Activated CD4-positive, alpha-beta T cell treated with anti-CD3 and anti-CD28 coated beads, Interleukin-2, amount 10 ng/mL, durations not matched to agents 7 days and 5 days (primary cell): ENCODE data around the gene TUBA3C. TPM values are rescaled to one million over a fixed set of nuclear protein-coding genes. Genes with fewer than 3 reads are reported as not detected.

Experiments
- CTCF ChIA-PET: fragments of 350-600 bp; sonication (Branson Sonifier 250); formaldehyde crosslinking; loops from one replicate; lab custom pipeline; 2021; ENCODE audit warnings: antibody characterized with exemption; lab: Charles Lee
- POLR2A ChIA-PET: fragments of 350-600 bp; sonication (Branson Sonifier 250); formaldehyde crosslinking; loops from one replicate; lab custom pipeline; 2021; ENCODE audit warnings: antibody characterized with exemption; lab: Charles Lee
- DNase-seq: peaks from one replicate; pipeline ENCODE4 v3.0.0-alpha.2; 2020
- H3K27ac Mint-ChIP-seq: one replicate; pipeline ENCODE4 v1.8.0; 2021; ENCODE audit warnings: mild to moderate bottlenecking, moderate library complexity, mixed read lengths
- H3K27me3 Mint-ChIP-seq: one replicate; pipeline ENCODE4 v1.8.0; 2021; ENCODE audit warnings: mixed read lengths
- H3K36me3 Mint-ChIP-seq: one replicate; pipeline ENCODE4 v1.8.0; 2021; ENCODE audit warnings: low read depth, mixed read lengths
- H3K4me1 Mint-ChIP-seq: one replicate; pipeline ENCODE4 v1.8.0; 2021; ENCODE audit warnings: mixed read lengths
- H3K4me3 Mint-ChIP-seq: one replicate; pipeline ENCODE4 v1.8.0; 2021; ENCODE audit warnings: mild to moderate bottlenecking, moderate library complexity, mixed read lengths
- H3K9me3 Mint-ChIP-seq: one replicate; pipeline ENCODE4 v1.8.0; 2021; ENCODE audit warnings: mixed read lengths
- total RNA-seq, 2 experiments: library from RNA; stranded (reverse); gene quantifications; one replicate each; pipeline ENCODE4 v1.2.3, GENCODE V29; 2021

TUBA3C gene
- total RNA-seq, 2 experiments from 2014 or later, result not detected

DNA sequence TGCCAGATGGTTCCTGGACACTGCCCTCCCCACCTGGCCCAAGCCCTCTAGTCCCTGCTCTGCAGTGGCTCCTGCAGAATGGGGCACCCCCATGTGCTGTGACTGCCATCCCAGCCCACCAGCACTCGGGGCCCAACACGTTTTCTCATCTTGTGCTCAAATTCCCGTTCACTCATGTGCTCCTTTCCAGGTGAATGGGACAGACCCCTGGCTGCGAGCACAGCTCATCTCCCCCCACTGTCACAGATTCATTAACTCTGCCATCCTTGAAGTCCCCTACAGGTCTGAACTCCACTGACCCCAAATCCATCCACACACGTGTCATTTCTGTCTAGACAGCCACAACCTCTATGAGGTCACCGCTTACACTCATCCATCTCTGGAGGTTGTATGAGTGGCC lies 23.6 kb downstream of the TUBA3C start:
- no peaks in the 10 kb centered on the region for H3K36me3 Mint-ChIP-seq

GRCh38 chr13:19157461-19157860 lies 24.2 kb downstream of the TUBA3C start:
- Mint-ChIP-seq H3K9me3 (no peaks in the 10 kb centered on the region), H3K4me1 (no peaks in the 10 kb centered on the region), H3K27ac (no peak overlapping the region), H3K27me3 (no peaks in the 10 kb centered on the region), H3K36me3 (no peaks in the 10 kb centered on the region), H3K4me3 (no peak overlapping the region)
- POLR2A ChIA-PET, result no interaction called here
- CTCF ChIA-PET, result interaction anchor here (1.0 kb wide), 1 partner anchor 11 kb away, joined by 3 read pairs; no protein-coding TSS in a partner anchor
- no peak for DNase-seq

More for the DNA sequence above, 23.6 kb downstream of the TUBA3C start:
- no peaks in the 10 kb centered on the region for H3K27me3 Mint-ChIP-seq
- H3K27ac Mint-ChIP-seq, result no peak overlapping the region
- no peak for DNase-seq
- CTCF ChIA-PET, result interaction anchor here (1.0 kb wide), 1 partner anchor 10 kb away, joined by 3 read pairs; no protein-coding TSS in a partner anchor
- H3K9me3 Mint-ChIP-seq, result no peaks in the 10 kb centered on the region
- no peaks in the 10 kb centered on the region for H3K4me1 Mint-ChIP-seq
- no peak overlapping the region for H3K4me3 Mint-ChIP-seq
- POLR2A ChIA-PET, result no interaction called here

- ChIA-PET CTCF (no interaction called here), POLR2A (no interaction called here)
- Mint-ChIP-seq H3K36me3 (no peaks in the 10 kb centered on the region), H3K27ac (no peak overlapping the region), H3K4me1 (no peaks in the 10 kb centered on the region), H3K27me3 (no peaks in the 10 kb centered on the region), H3K9me3 (no peaks in the 10 kb centered on the region), H3K4me3 (no peak overlapping the region)
- DNase-seq, result no peak
These were observed 25.4 kb downstream of the TUBA3C start for GRCh38 chr13:19156013-19156825.

GRCh38 chr13:19155321-19155861 lies 26.2 kb downstream of the TUBA3C start:
- Mint-ChIP-seq H3K27ac (no peak overlapping the region), H3K9me3 (no peaks in the 10 kb centered on the region), H3K4me1 (no peaks in the 10 kb centered on the region), H3K4me3 (no peak overlapping the region), H3K27me3 (no peaks in the 10 kb centered on the region), H3K36me3 (no peaks in the 10 kb centered on the region)
- no peak for DNase-seq
- POLR2A ChIA-PET, result no interaction called here
- CTCF ChIA-PET, result no interaction called here

GRCh38 chr13:19154843-19155242 lies 26.8 kb downstream of the TUBA3C start:
- no peak overlapping the region for H3K4me3 Mint-ChIP-seq
- no peaks in the 10 kb centered on the region for H3K9me3 Mint-ChIP-seq
- H3K4me1 Mint-ChIP-seq, result no peaks in the 10 kb centered on the region
- no peak for DNase-seq
- no peaks in the 10 kb centered on the region for H3K27me3 Mint-ChIP-seq
- CTCF ChIA-PET, result no interaction called here
- no peak overlapping the region for H3K27ac Mint-ChIP-seq
- no peaks in the 10 kb centered on the region for H3K36me3 Mint-ChIP-seq
- POLR2A ChIA-PET, result no interaction called here

GRCh38 chr13:19153782-19154450 lies 27.7 kb downstream of the TUBA3C start:
- Mint-ChIP-seq H3K4me1 (no peaks in the 10 kb centered on the region), H3K27ac (no peak overlapping the region), H3K27me3 (no peaks in the 10 kb centered on the region), H3K36me3 (no peaks in the 10 kb centered on the region), H3K9me3 (peaks cover 3% of the 10 kb centered on the region), H3K4me3 (no peak overlapping the region)
- DNase-seq, result peak; percentile 11
- POLR2A ChIA-PET, result no interaction called here
- CTCF ChIA-PET, result no interaction called here

DNA sequence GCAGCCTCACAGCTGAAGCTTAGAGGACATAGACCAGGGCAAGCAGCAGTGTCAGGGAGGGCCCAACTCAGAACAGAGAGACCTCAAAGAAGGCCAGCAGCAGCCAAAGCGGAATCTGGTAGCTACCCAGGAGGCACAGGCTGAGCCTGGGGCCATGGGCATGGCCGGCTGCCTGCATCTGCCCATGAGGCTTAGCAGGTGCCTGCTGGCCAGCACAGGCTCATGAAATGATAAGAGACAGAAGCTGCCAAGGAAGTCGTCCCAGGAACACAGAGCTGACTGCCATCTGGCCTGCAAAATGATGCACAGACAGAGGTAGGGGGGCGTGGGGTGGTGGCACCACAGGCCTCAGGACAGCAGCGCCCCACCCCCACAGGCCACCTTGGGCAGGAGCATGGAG lies 29.2 kb downstream of the TUBA3C start:
- peaks cover 8% of the 10 kb centered on the region for H3K9me3 Mint-ChIP-seq
- no peak for DNase-seq
- no peaks in the 10 kb centered on the region for H3K36me3 Mint-ChIP-seq
- H3K27ac Mint-ChIP-seq, result no peak overlapping the region
- CTCF ChIA-PET, result no interaction called here
- no peaks in the 10 kb centered on the region for H3K27me3 Mint-ChIP-seq
- POLR2A ChIA-PET, result no interaction called here
- H3K4me1 Mint-ChIP-seq, result no peaks in the 10 kb centered on the region
- H3K4me3 Mint-ChIP-seq, result no peak overlapping the region

DNA sequence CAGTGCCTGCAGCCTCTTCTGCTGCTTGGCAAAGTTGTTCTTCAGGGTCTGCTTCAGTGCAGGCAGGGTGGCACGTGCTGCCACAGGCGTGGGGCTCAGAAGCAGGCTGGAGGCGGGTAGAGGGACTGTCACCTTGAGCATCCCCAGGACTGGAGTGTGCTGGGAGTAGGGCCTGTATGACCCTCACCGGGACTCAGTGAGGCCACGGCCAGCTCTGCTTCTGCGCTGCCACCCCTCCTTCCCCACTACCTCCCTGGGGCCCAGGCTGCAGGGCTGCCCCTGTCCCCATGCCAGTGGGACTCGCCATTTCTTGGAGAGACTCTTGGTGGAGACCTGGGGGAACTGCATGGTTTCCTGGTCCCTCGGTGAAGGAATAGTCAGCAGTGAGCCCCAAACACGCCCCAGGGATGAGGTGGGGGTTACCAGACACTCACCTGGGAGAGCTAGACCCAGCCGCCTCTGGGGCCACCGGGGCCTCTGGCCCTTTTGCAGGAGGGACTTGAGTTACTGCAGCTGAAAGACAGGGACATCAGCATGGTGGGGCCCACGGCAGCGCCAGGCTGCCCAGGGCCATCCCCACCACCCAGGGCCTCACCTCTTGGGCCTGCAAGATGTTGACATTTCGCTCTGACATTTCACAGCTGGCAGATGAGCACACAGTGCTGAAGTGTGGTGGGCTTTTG lies 29.9 kb downstream of the TUBA3C start:
- no peak overlapping the region for H3K4me3 Mint-ChIP-seq
- CTCF ChIA-PET, result interaction anchor here (1.2 kb wide), 1 partner anchor 13 kb away, joined by 3 read pairs; no protein-coding TSS in a partner anchor

DNA sequence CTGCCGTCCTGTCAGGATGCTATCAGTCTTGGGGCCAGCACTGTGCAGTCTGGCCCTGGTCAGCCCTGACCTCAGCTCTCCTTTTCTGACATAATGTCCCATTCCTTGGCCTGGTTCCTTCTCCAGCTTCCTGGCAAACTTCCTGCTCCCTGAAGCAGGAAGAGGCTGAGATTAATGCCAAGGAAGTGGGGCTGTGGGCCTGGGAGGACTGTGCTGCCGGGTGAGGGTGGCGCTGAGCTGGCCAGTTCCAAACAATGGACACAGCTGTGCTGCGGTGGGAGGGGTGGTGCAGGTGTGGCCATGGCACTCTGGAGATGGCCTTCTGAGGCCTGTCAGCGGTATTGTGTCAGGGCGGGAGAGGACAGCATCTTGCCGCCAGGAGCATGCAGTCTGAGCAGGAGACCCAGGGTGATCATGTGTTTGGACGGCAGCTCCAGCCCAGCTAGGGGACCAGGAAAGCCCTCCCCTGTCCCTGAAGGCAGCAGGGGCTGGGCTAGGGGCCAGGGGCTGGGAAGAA lies 30.9 kb downstream of the TUBA3C start:
- H3K9me3 Mint-ChIP-seq, result peaks cover 12% of the 10 kb centered on the region
- CTCF ChIA-PET, result interaction anchor here (1.2 kb wide), 1 partner anchor 12 kb away, joined by 3 read pairs; no protein-coding TSS in a partner anchor
- POLR2A ChIA-PET, result no interaction called here

More for the DNA sequence above, 29.9 kb downstream of the TUBA3C start:
- Mint-ChIP-seq H3K9me3 (peaks cover 8% of the 10 kb centered on the region), H3K27ac (no peak overlapping the region), H3K27me3 (no peaks in the 10 kb centered on the region), H3K4me1 (no peaks in the 10 kb centered on the region), H3K36me3 (no peaks in the 10 kb centered on the region)
- POLR2A ChIA-PET, result no interaction called here
- no peak for DNase-seq

DNA sequence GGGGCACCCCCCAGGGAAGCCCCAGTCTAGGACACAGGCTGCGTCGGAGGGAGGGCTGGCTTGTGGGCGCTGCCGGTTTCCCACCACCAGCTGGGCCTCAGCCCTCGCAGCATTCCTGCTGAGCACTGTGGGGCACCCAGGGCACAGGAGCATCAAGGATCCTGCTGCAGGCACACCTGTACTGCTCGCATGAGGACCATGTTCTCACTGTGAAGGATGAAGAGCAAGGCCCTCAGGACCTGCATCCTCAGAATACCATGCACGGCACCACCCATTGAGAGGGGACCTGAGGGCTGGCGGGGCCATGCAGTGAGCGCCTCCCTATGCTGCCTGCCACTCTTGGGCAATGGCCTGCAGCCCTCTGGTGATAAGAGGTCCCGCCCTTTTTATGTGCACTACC lies 31.4 kb downstream of the TUBA3C start:
- POLR2A ChIA-PET, result no interaction called here

More for the DNA sequence above, 30.9 kb downstream of the TUBA3C start:
- no peak overlapping the region for H3K4me3 Mint-ChIP-seq
- DNase-seq, result no peak
- H3K27me3 Mint-ChIP-seq, result no peaks in the 10 kb centered on the region
- H3K36me3 Mint-ChIP-seq, result no peaks in the 10 kb centered on the region
- H3K27ac Mint-ChIP-seq, result no peak overlapping the region
- no peaks in the 10 kb centered on the region for H3K4me1 Mint-ChIP-seq

GRCh38 chr13:19148561-19148960 lies 33.1 kb downstream of the TUBA3C start:
- POLR2A ChIA-PET, result no interaction called here
- no peak overlapping the region for H3K27ac Mint-ChIP-seq
- H3K4me3 Mint-ChIP-seq, result no peak overlapping the region
- H3K9me3 Mint-ChIP-seq, result peaks cover 12% of the 10 kb centered on the region
- H3K27me3 Mint-ChIP-seq, result no peaks in the 10 kb centered on the region
- H3K4me1 Mint-ChIP-seq, result no peaks in the 10 kb centered on the region
- CTCF ChIA-PET, result no interaction called here
- DNase-seq, result no peak
- no peaks in the 10 kb centered on the region for H3K36me3 Mint-ChIP-seq

More for the DNA sequence above, 31.4 kb downstream of the TUBA3C start:
- Mint-ChIP-seq H3K4me1 (no peaks in the 10 kb centered on the region), H3K27ac (no peak overlapping the region), H3K9me3 (peaks cover 12% of the 10 kb centered on the region), H3K27me3 (no peaks in the 10 kb centered on the region), H3K4me3 (no peak overlapping the region), H3K36me3 (no peaks in the 10 kb centered on the region)
- no peak for DNase-seq
- CTCF ChIA-PET, result interaction anchor here (1.2 kb wide), 1 partner anchor 11 kb away, joined by 3 read pairs; no protein-coding TSS in a partner anchor
